H1 (cell line): Measurements from ENCODE around the gene CCDC178. TPM values are rescaled to one million over a fixed set of nuclear protein-coding genes. Genes with fewer than 3 reads are reported as not detected.

Experiments used
- CTCF ChIA-PET: fragments of 300-600 bp; sonication (Branson Sonifier 250); formaldehyde crosslinking; loops from one replicate; lab custom pipeline; 2021; ENCODE audit not compliant: partially characterized antibody; lab: Charles Lee
- POLR2A ChIA-PET: fragments of 300-600 bp; sonication (Branson Sonifier 250); formaldehyde crosslinking; loops from one replicate; lab custom pipeline; 2021; ENCODE audit warnings: inconsistent platforms; ENCODE audit not compliant: partially characterized antibody; lab: Charles Lee
- DNase-seq, 2 experiments: peaks; one replicate each; pipeline versions ENCODE4 v3.0.0 to v3.0.0-alpha.2; 2010 to 2022; ENCODE audit warnings: low spot score in 2 of 2, low read depth in 1 of 2, mixed read lengths in 1 of 2
- FAIRE-seq: peaks from 2 replicates; lab custom pipeline; 2011; peaks lifted over from hg19 to GRCh38; lab: Jason Lieb, UNC
- H2AFZ ChIP-seq: 2 replicates; pipeline ENCODE4 v1.8.1; 2012; ENCODE audit warnings: low read length, inconsistent platforms
- H2AK5ac ChIP-seq: 2 replicates; pipeline ENCODE4 v1.6.1; 2013; ENCODE audit warnings: low read depth, low read length
- H2BK120ac ChIP-seq: replicated peaks from 2 replicates; pipeline ENCODE3; 2013; ENCODE audit warnings: low read depth, low read length, inconsistent platforms
- H2BK12ac ChIP-seq: 2 replicates; pipeline ENCODE4 v1.6.1; 2013; ENCODE audit warnings: low read depth, low read length
- H2BK15ac ChIP-seq: 2 replicates; pipeline ENCODE4 v1.6.1; 2013; ENCODE audit warnings: low read length
- H2BK20ac ChIP-seq: 2 replicates; pipeline ENCODE4 v1.6.1; 2013; ENCODE audit warnings: low read length
- H2BK5ac ChIP-seq: 2 replicates; pipeline ENCODE4 v1.6.1; 2013; ENCODE audit warnings: low read depth, low read length
- H3K14ac ChIP-seq: 2 replicates; pipeline ENCODE4 v1.6.1; 2013; ENCODE audit warnings: inconsistent platforms; ENCODE audit not compliant: insufficient read length
- H3K18ac ChIP-seq: 2 replicates; pipeline ENCODE4 v1.6.1; 2013; ENCODE audit warnings: low read length; ENCODE audit errors: extremely low read depth
- H3K23ac ChIP-seq: 2 replicates; pipeline ENCODE4 v1.6.1; 2013; ENCODE audit warnings: inconsistent platforms; ENCODE audit not compliant: insufficient read length
- H3K23me2 ChIP-seq: 2 replicates; pipeline ENCODE4 v1.6.1; 2013; ENCODE audit warnings: low read depth, low read length
- H3K27ac ChIP-seq: 2 replicates; pipeline ENCODE4 v1.6.1; 2011; ENCODE audit warnings: low read depth, low read length, inconsistent platforms
- H3K27me3 ChIP-seq, 4 experiments: replicated peaks in 1 of 4; 1 replicate in 1 of 4; 2 replicates in 3 of 4; pipeline versions ENCODE4 v1.6.1 to v1.8.1; 2011 to 2013; ENCODE audit warnings: low read length in 3 of 4, mild to moderate bottlenecking in 3 of 4, inconsistent platforms in 2 of 4, mixed read lengths in 2 of 4, moderate library complexity in 1 of 4; ENCODE audit not compliant: control insufficient read depth in 3 of 4, insufficient read depth in 3 of 4; ENCODE audit errors: extremely low read depth in 1 of 4
- H3K36me3 ChIP-seq, 4 experiments: 2 replicates each; pipeline versions ENCODE4 v1.6.1 to v1.8.1; 2011 to 2013; ENCODE audit warnings: mild to moderate bottlenecking in 4 of 4, low read length in 3 of 4, moderate library complexity in 2 of 4, control low read depth in 1 of 4, inconsistent platforms in 1 of 4; ENCODE audit not compliant: insufficient read depth in 4 of 4, control insufficient read depth in 2 of 4
- H3K4ac ChIP-seq: replicated peaks from 2 replicates; pipeline ENCODE3; 2013; ENCODE audit warnings: low read length, low read depth, mixed read lengths, inconsistent platforms; ENCODE audit not compliant: insufficient read length
- H3K4me1 ChIP-seq, 4 experiments: replicated peaks in 1 of 4; 1 replicate in 1 of 4; 2 replicates in 3 of 4; pipeline versions ENCODE4 v1.6.1 to v1.8.1; 2011 to 2013; ENCODE audit warnings: low read length in 3 of 4, inconsistent platforms in 2 of 4, mixed read lengths in 1 of 4; ENCODE audit not compliant: insufficient read depth in 4 of 4, control insufficient read depth in 3 of 4
- H3K4me2 ChIP-seq, 2 experiments: 2 replicates each; pipeline versions ENCODE4 v1.6.1 to v1.8.1; 2011 to 2013; ENCODE audit warnings: low read depth in 2 of 2, low read length in 2 of 2, control low read depth in 1 of 2, inconsistent platforms in 1 of 2, mild to moderate bottlenecking in 1 of 2; ENCODE audit not compliant: insufficient read depth in 1 of 2
- H3K4me3 ChIP-seq, 4 experiments: fragments of 200-600, 300-600 bp in 1 of 4; sonication (generic), shearing (Covaris generic), sonication (Bioruptor Twin) in 1 of 4; 2 replicates each; pipeline versions ENCODE4 v1.5.1 to v1.8.1; 2011 to 2016; ENCODE audit warnings: low read length in 4 of 4, low read depth in 3 of 4, control low read depth in 2 of 4, inconsistent platforms in 2 of 4, mild to moderate bottlenecking in 2 of 4, mixed read lengths in 1 of 4, moderate library complexity in 1 of 4; ENCODE audit not compliant: insufficient read depth in 2 of 4; ENCODE audit errors: extremely low read depth in 1 of 4
- H3K56ac ChIP-seq: replicated peaks from 2 replicates; pipeline ENCODE3; 2013; ENCODE audit warnings: low read depth, mild to moderate bottlenecking, mixed read lengths, low read length, inconsistent platforms; ENCODE audit not compliant: insufficient read length
- H3K79me1 ChIP-seq: 2 replicates; pipeline ENCODE4 v1.6.1; 2013; ENCODE audit warnings: low read depth, low read length, control low read depth
- H3K79me2 ChIP-seq, 2 experiments: 2 replicates each; pipeline versions ENCODE4 v1.6.1 to v1.8.1; 2012 to 2013; ENCODE audit warnings: low read length in 2 of 2, mild to moderate bottlenecking in 2 of 2, inconsistent platforms in 1 of 2; ENCODE audit not compliant: insufficient read depth in 2 of 2, control insufficient read depth in 1 of 2
- H3K9ac ChIP-seq, 4 experiments: replicated peaks in 1 of 4; 1 replicate in 1 of 4; 2 replicates in 3 of 4; pipeline versions ENCODE4 v1.6.1 to v1.8.1; 2011 to 2013; ENCODE audit warnings: low read depth in 3 of 4, low read length in 3 of 4, control low read depth in 2 of 4, mild to moderate bottlenecking in 2 of 4, moderate library complexity in 2 of 4, inconsistent platforms in 1 of 4; ENCODE audit errors: extremely low read depth in 1 of 4
- H3K9me3 ChIP-seq, 2 experiments: 2 replicates each; pipeline versions ENCODE4 v1.6.1 to v1.8.1; 2012 to 2013; ENCODE audit warnings: mild to moderate bottlenecking in 2 of 2, moderate library complexity in 2 of 2, control low read depth in 1 of 2, inconsistent platforms in 1 of 2, low read depth in 1 of 2, low read length in 1 of 2, mixed read lengths in 1 of 2; ENCODE audit not compliant: insufficient read depth in 2 of 2
- H4K20me1 ChIP-seq, 2 experiments: replicated peaks in 1 of 2; 2 replicates each; pipeline versions ENCODE3 to v1.8.1; 2011 to 2013; ENCODE audit warnings: inconsistent platforms in 2 of 2, low read length in 2 of 2, mild to moderate bottlenecking in 1 of 2; ENCODE audit not compliant: insufficient read depth in 2 of 2, control insufficient read depth in 1 of 2
- H4K5ac ChIP-seq: 2 replicates; pipeline ENCODE4 v1.6.1; 2013; ENCODE audit warnings: low read length, low read depth, mixed read lengths, inconsistent platforms; ENCODE audit not compliant: insufficient read length
- H4K8ac ChIP-seq: 2 replicates; pipeline ENCODE4 v1.8.0; 2013; ENCODE audit warnings: mild to moderate bottlenecking, moderate library complexity, low read length, inconsistent platforms; ENCODE audit not compliant: insufficient read depth; ENCODE audit errors: extremely low read depth
- H4K91ac ChIP-seq: replicated peaks from 2 replicates; pipeline ENCODE3; 2013; ENCODE audit warnings: low read length, mixed read lengths, inconsistent platforms; ENCODE audit not compliant: insufficient read length
- CHD2 ChIP-seq: IDR thresholded peaks from 2 replicates; pipeline ENCODE4 v1.6.1; 2012; ENCODE audit warnings: low read length, improper control_type of control experiment
- EP300 ChIP-seq, 2 experiments: IDR thresholded peaks; 1 replicate in 1 of 2; 2 replicates in 1 of 2; pipeline ENCODE4 v1.6.1; 2011 to 2012; ENCODE audit warnings: low read depth in 2 of 2, low read length in 2 of 2, mild to moderate bottlenecking in 2 of 2, borderline replicate concordance in 1 of 2, inconsistent platforms in 1 of 2, moderate library complexity in 1 of 2
- GABPA ChIP-seq: IDR thresholded peaks from 2 replicates; pipeline ENCODE4 v1.6.1; 2011; ENCODE audit warnings: mild to moderate bottlenecking, low read length, moderate library complexity, borderline replicate concordance; ENCODE audit not compliant: insufficient read depth
- KDM1A ChIP-seq: fragments of 200-600, 300-600 bp; sonication (generic); IDR thresholded peaks from 2 replicates; pipeline ENCODE4 v1.7.1; 2016; ENCODE audit warnings: mild to moderate bottlenecking, low read length, borderline replicate concordance
- MAFK ChIP-seq: IDR thresholded peaks from 2 replicates; pipeline ENCODE4 v1.6.1; 2012; ENCODE audit warnings: low read depth, mild to moderate bottlenecking, improper control_type of control experiment, low read length
- SIRT6 ChIP-seq: IDR thresholded peaks from one replicate; pipeline ENCODE4 v1.7.1; 2012; ENCODE audit warnings: low read length, inconsistent platforms
- SIX5 ChIP-seq: IDR thresholded peaks from 2 replicates; pipeline ENCODE4 v1.6.1; 2011; ENCODE audit warnings: mild to moderate bottlenecking, low read depth, low read length
- SP4 ChIP-seq: IDR thresholded peaks from 2 replicates; pipeline ENCODE4 v1.6.1; 2012; ENCODE audit warnings: low read length, inconsistent platforms
- TBP ChIP-seq: IDR thresholded peaks from 2 replicates; pipeline ENCODE4 v1.6.1; 2011; ENCODE audit warnings: low read depth, low read length, improper control_type of control experiment
- TEAD4 ChIP-seq: IDR thresholded peaks from 2 replicates; pipeline ENCODE4 v1.6.1; 2012; ENCODE audit warnings: low read depth, low read length, inconsistent platforms, mixed read lengths
- YY1 ChIP-seq: IDR thresholded peaks from 2 replicates; pipeline ENCODE4 v1.6.1; 2011; ENCODE audit warnings: low read depth, mild to moderate bottlenecking, low read length
- WGBS, 2 experiments: shearing (Covaris generic) in 1 of 2; methylation state at CpG; one replicate each; pipeline versions ENCODE4 v1.1.6 to v1.1.7; 2013 to 2015; ENCODE audit warnings: low lambda C conversion rate in 2 of 2, mixed read lengths in 2 of 2, inconsistent platforms in 1 of 2, low coverage in 1 of 2, missing lambda C conversion rate in 1 of 2; ENCODE audit not compliant: insufficient replicate concordance in 2 of 2, insufficient coverage in 1 of 2, insufficient read length in 1 of 2; ENCODE audit errors: extremely low coverage in 1 of 2, missing lambda C conversion rate in 1 of 2; 5-methylcytosine and 5-hydroxymethylcytosine counted together
- polyA plus RNA-seq, 7 experiments: library from polyadenylated mRNA; depleted of rRNA in 3 of 7; stranded (reverse) in 5 of 7; unstranded in 2 of 7; fragments of >200 nt in 5 of 7; fragments of 200-250 nt in 2 of 7; gene quantifications; 1 replicate in 5 of 7; 2 replicates in 1 of 7; 4 replicates in 1 of 7; pipeline versions ENCODE4 v1.2.1 to v1.2.3, GENCODE V29; 2011 to 2013; ENCODE audit warnings: missing spikeins in 2 of 7, mixed read lengths in 2 of 7
- total RNA-seq: library from RNA; stranded (reverse); fragmentation: NEBNext Ultra II Directional; extraction: Animal tissue kit (Norgen Biotek cat#: 25700); gene quantifications from 2 replicates; pipeline ENCODE4 v1.2.1, GENCODE V29; 2021
- TF ChIP-seq, protein P1 (sequence below): IDR thresholded peaks from 2 replicates; pipeline ENCODE4 v1.6.1; 2012; ENCODE audit warnings: low read length, inconsistent platforms
- TF ChIP-seq, protein P2 (sequence below): IDR thresholded peaks from 2 replicates; pipeline ENCODE4 v1.6.1; 2012; ENCODE audit warnings: inconsistent platforms

CCDC178 gene
- total and polyA plus RNA-seq, 2 of the 8 experiments (the other 6 are each of a cell fraction or from before 2014, with no cell fraction given) = not detected

DNA sequence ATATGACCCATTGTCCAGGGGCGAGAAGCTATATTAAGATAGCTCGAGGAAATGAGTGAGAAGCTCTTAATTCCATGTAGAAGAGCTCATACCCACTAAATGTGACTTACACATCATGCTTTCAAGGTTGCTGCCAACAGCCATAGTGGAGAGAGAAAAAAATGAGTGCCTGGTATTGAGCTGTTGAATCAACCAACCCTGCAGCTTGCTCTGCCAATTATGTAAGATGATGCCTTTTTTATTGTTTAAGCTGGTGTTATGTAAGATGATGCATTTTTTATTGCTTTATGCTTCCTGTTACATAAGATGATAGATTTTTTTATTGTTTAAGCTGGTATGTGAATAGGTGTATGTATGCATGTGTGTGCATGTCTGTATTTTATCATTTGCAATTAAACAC lies 228.2 kb downstream of the CCDC178 start:
- no peak for DNase-seq
- Histone ChIP-seq H3K4me2 (no peak overlapping the region), H3K4me3 (no peak overlapping the region), H3K56ac (no peak overlapping the region), H3K79me2 (no peaks in the 10 kb centered on the region), H2BK12ac (no peak overlapping the region), H3K27me3 (no peaks in the 10 kb centered on the region), H3K4ac (no peak overlapping the region), H2AK5ac (no peak overlapping the region), H3K79me1 (no peaks in the 10 kb centered on the region), H3K23me2 (no peaks in the 10 kb centered on the region), H4K5ac (no peak overlapping the region), H4K91ac (no peak overlapping the region), H2AFZ (no peak overlapping the region), H3K9me3 (no peaks in the 10 kb centered on the region), H4K8ac (no peak overlapping the region), H2BK15ac (no peak overlapping the region), H3K18ac (no peak overlapping the region), H3K36me3 (no peaks in the 10 kb centered on the region), H3K9ac (no peak overlapping the region), H2BK5ac (no peak overlapping the region), H3K27ac (no peak overlapping the region), H3K14ac (no peak overlapping the region), H2BK20ac (no peak overlapping the region), H3K23ac (no peak overlapping the region), H4K20me1 (no peaks in the 10 kb centered on the region), H2BK120ac (no peak overlapping the region), H3K4me1 (no peaks in the 10 kb centered on the region)
- CTCF ChIA-PET = interaction anchor here (1.0 to 3.6 kb wide), 7 partner anchors 11 to 119 kb away, joined by 3 to 23 read pairs (median 6); no protein-coding TSS in a partner anchor
- FAIRE-seq = no peak
- WGBS, 2 experiments = 93% methylated on average over 2 of the region's 2 CpGs; no CpG with 5 or more reads in 1 of the 2 experiments
- POLR2A ChIA-PET = no interaction called here
- no peak for TF ChIP-seq CHD2
- TF ChIP-seq TBP = no peak
- no peak for TF ChIP-seq SIX5
- TF ChIP-seq, protein P1, sequence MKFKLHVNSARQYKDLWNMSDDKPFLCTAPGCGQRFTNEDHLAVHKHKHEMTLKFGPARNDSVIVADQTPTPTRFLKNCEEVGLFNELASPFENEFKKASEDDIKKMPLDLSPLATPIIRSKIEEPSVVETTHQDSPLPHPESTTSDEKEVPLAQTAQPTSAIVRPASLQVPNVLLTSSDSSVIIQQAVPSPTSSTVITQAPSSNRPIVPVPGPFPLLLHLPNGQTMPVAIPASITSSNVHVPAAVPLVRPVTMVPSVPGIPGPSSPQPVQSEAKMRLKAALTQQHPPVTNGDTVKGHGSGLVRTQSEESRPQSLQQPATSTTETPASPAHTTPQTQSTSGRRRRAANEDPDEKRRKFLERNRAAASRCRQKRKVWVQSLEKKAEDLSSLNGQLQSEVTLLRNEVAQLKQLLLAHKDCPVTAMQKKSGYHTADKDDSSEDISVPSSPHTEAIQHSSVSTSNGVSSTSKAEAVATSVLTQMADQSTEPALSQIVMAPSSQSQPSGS = no peak
- TF ChIP-seq, protein P2, sequence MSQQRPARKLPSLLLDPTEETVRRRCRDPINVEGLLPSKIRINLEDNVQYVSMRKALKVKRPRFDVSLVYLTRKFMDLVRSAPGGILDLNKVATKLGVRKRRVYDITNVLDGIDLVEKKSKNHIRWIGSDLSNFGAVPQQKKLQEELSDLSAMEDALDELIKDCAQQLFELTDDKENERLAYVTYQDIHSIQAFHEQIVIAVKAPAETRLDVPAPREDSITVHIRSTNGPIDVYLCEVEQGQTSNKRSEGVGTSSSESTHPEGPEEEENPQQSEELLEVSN = no peak
- no peak for TF ChIP-seq MAFK
- no peak for TF ChIP-seq EP300 (IDR thresholded peaks at IDR 0.05; ENCODE audit: borderline replicate concordance in 1 of 2, low read depth in 2 of 2, low read length in 2 of 2)
- no peak for TF ChIP-seq TEAD4
- no peak for TF ChIP-seq YY1
- no peak for TF ChIP-seq GABPA
- no peak for TF ChIP-seq SP4
- no peak for TF ChIP-seq SIRT6
- no peak for TF ChIP-seq KDM1A
